ENCODE results near the gene LRP6.

The LRP6 gene

DNA sequence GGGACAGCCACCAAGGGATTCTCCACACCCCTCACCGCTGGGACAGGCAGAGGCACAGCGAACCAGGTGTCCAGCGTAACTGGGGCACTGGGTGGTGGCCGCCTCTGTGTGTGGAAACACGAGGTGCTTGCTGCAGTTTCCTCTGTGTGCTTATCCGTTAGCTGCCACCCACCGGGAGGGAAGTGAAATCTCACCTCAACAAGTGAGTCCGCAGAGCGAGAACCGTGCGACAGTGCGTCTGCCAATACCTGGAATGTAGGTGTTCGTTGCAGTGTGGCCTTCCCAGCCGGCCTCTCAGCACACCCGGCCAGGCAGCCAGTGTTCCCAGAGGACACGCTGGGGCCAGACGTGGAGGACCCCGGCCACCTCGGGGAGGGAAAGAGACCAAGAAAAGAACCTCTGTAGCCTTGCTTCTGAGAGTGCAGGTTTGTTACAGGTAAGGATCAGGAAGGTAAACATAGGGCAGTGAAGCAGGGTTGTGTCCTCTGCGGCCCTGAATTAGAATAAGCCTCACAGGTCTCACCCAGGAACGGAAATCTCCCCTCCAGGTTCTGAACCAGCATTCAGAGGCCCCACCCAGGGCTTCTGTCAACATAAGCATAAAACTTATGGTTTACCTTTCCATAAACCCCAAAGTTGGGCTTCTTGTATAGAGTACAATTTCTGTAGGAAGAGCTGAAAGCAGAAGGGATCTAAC lies 194.6 kb downstream of the LRP6 start:
- no peak for DNase-seq (ENCODE audit: low read depth)

DNA sequence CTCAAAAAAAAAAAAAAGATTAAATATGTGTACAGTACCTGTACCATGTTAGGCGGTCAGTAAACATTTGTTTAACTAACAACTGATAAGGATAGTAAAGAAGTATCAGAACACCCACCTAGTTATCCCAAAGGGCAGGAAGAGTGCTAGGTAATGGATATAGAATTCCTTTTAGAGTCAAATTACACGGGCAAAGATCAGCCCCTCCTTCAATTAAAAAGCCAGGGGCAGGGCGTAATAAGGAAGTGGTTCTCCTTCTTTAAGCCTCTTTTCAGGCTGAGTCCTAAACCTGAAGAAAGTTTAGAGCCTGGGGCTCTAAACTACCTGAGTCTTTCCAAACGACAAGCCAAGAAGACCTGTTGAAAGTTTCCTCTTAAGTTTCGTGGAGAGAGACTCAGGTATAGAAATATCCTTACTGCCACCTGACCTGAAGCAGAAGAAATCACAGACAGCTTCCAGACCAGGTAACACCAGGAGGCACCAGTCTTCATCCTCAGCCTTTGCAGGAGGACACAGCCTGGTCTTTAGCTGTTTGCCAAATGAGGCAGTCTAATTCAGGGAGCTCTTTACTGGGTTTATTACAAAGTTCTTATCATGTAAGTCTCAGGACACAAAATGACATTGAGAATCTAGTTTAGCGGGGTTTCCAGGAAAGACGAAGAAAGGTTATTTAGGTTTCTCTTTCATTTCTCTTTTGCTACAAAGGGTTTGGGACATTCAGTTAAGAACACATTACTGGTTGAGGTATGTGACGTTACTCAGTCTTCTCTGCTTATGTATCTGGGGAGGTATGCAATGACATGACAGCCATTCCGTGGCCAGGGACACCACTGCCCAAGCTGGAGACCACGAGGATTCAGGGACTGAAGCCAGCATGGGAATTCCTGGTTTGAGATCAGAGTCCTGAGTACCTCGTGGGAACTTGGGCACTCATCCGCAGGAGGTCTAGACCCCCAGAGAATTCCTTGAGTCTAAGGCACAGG lies 195.9 kb downstream of the LRP6 start, which contains the start of gene BCL2L14:
BCL2L14 (plus strand) TSS at position 266 of the 983 bp plus-strand sequence. CDS start 8,367 bp downstream, outside the sequence.
- no peak for DNase-seq (ENCODE audit: low read depth)

DNA sequence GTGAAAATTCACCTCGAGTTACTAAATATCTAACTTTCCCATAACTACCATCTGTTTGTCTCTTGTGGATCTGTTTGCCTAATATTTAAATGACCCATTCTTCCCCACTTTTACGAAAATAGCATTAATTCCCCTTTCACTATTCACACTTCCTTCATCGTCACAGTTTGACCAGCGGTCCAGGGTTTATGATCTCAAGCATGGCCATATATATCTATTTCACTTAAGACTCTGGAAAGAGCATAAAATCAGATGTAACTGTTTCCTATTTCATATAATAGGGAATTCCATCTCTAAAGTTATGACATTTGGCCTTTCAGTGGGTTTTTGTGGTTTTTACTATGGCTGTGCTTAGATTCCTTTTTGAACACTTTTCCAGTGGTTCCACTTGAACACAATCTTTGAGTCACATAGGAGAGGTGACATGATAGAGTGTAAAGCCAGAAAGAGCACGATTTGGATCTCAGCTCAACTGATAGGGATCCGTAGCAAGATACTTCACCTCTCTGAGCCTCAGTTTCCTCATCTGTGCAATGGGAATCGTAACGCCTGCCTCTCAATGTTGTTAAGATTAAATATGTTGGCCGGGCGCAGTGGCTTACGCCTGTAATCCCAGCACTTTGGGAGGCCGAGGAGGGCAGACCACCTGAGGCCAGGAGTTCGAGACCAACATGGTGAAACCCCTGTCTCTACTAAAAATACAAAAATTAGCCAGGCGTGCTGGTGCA lies 196.9 kb downstream of the LRP6 start:
- DNase-seq (ENCODE audit: low read depth), result no peak

DNA sequence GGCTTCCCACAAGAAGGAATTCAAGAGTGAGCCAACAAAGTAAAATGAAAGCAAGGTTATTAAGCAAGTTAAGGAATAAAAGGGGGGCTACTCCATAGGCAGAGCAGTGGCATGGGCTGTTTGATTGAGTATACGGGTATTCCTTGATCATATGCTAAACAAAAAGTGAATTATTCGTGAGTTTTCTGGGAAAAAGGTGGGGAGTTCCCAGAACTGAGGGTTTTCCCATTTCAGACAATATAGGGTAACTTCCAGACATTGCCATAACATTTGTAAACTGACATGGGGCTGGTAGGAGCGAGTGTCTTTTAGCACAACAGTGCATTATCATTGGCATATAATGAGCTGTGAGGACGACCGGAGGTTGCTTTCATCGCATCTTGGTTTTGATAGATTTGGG lies 198.1 kb downstream of the LRP6 start:
- no peak for DNase-seq (ENCODE audit: low read depth)
